HG03097 (cell line): ENCODE results near the gene NAV2.

ENCODE experiments used
- ATAC-seq: cut with Tn5 transposase; IDR thresholded peaks from one replicate; pipeline ENCODE4 v1.9.1; 2021; ENCODE audit not compliant: unreplicated experiment, low FRiP score

NAV2 gene

GRCh38 chr11:19683141-19683805 lies 29.4 kb upstream of the NAV2 start:
- no peak for ATAC-seq

DNA sequence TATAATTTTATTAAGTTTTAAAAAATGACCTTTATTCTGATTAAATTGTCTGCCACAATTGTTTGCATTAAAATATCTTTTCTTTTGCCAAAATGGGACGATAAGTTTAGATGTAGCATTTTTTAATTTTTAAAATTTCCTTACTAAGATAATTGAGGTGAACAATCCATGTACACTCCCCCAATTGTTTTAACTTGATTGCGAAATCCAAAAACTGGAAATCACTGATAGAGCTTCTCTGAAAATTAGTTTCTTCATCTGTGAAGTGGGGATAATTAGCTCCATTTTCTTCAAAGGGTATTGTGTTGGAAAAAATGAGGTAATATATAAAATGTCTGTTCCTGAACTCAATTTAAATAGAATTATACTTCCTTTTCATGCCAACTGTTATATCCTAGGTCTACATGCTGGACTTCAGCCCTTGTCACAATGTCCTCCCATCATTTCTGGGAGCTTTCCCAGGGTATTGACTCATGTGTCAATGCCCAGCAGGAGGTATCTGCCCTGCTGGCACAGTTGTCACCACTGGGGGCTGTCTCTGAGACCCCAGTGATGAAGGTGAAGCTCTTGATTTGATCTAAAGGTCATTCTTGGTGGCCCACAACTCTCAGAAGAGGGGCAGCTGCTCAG lies 28.7 kb upstream of the NAV2 start:
- no peak for ATAC-seq

- ATAC-seq = no peak
Measured at GRCh38 chr11:19686234-19686633, 26.4 kb upstream of the NAV2 start.

DNA sequence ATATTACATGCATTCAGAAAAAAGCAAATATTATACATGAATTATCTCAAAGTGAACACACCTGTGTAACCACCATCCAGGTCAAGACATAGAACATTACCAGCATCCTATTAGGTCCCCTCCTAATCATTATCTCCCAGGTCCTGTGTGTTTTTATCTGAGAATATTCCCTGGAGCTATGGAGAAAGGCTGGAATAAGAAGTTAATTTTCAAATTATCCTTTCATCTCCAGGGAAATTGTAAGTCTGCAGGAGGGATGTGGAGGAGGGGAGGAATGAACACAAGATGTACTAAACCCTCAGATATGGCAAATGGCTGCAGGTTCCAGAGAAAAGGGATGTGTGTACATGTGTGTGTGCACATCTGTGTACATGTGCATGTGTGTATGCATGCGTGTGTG lies 25.2 kb upstream of the NAV2 start:
- ATAC-seq = no peak

DNA sequence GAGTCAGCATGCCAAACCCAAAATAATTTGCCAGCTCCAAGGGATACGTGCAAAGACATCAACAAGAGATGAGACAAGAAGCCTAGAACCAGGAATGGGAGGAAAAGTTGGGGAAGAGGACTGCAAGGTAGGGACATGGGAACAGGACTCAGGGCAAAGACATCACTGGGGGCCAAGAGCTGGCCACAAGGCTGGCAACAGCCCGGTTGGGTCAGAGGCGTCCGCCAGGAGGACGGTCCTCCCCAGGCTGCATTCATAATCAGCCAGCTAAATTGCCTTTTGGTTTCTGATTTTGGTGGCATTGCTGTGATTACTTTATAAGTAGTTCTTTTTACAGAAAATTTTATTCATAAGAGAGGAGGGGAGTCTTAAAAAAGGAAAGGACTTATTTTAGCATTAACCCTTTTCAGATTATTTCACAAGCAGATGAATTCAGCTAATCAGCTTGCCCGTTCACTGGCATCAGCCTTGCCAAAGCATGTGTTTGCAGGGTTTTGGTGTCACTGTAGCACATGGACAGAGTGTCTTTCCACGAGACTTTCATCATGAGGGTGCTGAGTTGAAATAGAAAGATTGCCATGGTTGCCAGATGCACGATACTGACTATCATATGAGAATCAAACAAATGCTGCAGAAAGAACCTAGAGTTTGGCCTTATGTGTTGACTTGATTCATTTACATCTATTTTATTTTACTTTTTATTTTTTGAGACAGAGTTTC lies 23.2 kb upstream of the NAV2 start:
- ATAC-seq = no peak

- no peak for ATAC-seq
Measured at GRCh38 chr11:19690885-19691284, 21.8 kb upstream of the NAV2 start.

DNA sequence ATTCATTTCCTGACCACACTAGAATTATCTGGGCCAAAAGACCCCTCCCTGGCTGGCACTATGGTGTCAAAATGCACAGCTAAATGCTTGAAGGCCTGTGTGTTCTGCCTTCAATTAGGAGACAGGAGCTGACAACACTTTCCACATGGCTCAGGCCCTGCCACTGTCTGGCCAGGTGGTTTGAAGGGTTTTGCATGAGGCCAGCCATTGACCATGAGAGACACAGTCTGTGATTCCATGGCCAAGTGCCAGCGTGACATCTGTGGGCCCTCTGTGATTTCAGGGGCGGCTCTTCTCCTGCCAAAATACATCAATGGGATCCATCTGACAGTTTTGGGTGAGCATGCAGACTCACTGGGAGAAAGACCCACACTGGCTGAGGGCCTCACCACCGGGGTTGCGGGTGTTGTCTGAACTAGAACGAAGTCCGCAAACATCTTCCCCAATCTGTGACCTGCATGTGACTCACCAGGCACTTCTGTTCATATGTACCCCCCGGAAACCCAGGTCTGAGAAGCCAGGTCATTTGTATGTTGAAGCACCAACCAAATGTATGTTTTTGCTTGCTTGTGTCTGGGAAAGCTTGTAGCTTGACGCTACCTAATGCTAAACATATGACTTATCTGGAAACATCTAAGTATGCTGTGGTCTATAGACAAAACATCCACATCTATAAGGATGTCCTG lies 20.7 kb upstream of the NAV2 start:
- ATAC-seq = no peak

GRCh38 chr11:19693146-19693545 lies 19.5 kb upstream of the NAV2 start:
- ATAC-seq = no peak

GRCh38 chr11:19694796-19695345 lies 17.8 kb upstream of the NAV2 start:
- ATAC-seq = no peak

DNA sequence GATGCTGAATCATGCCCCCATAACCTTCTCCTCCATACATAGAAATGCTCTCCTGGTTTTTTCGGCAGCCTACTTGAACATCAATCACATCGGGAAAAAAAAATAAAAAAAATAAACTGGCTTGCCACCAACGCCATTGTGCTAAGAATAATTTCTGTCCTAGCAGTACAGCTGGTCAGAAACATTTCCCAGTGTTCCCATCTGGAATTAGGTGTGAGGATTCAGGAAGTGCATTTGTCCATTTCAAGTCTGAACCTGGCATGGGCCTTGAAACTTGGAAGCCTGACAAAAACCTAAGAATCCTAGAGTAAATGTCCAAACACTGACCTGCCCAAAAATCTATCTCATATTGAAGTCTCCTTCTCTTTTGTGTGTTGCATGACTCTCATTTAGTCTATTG lies 16.6 kb upstream of the NAV2 start:
- ATAC-seq = no peak

GRCh38 chr11:19696904-19697303 lies 15.7 kb upstream of the NAV2 start:
- ATAC-seq = no peak

DNA sequence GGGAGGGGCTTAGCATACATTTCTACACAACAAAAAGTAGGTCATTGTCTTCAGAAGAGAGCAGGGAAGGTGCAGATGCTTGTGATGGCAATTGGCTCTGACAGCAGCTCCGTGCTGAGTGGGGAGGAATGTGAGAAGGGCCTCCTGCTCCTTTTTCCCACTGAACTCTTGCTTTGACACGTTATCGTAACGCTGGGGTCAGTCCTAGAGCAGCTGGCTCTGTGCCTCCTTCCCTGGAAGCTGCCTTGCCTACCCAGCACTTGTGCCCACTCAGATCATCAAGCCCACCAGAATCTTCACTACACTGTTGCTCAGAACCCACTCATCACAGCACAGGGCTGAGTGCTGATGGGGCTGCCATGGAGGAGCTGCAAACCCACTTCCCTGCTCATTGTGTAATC lies 14.9 kb upstream of the NAV2 start:
- ATAC-seq = no peak

DNA sequence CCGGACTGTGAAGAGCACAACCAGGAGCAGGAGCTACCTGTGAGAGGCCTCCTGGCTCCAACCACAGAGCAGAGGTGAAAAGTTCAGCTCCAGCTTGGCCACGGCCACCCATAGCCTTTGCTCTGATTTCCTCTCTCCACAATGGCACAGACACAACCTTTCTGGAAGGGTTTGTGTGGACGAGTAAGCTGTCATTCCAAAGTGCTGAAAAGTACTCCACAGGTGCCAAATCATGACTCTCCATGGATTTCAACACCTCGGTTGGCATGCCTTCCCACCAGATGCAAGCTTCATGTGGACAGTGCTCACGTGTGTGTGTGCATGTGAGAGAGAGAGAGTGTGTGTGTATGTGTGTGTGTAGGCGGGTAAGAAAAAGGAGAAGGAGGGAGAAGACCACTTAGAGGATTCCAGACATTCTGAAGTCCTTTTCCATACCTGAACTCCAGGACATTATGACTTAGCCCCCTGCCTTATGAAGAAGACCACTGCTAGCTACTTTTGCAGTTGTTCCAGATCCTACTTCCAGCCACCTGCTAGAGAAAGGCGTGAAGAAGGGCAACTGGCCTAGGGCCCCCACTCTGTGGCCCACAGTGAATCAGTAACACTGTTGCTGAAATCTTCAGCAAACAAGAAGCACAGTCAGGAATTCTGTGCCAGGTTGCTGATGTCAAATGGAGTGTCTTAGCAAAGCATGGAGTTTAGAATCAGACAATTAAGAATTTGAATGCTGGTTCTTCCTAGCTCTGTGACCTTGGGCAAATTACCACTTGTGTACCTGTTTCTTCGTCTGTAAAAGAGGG lies 13.9 kb upstream of the NAV2 start:
- no peak for ATAC-seq

DNA sequence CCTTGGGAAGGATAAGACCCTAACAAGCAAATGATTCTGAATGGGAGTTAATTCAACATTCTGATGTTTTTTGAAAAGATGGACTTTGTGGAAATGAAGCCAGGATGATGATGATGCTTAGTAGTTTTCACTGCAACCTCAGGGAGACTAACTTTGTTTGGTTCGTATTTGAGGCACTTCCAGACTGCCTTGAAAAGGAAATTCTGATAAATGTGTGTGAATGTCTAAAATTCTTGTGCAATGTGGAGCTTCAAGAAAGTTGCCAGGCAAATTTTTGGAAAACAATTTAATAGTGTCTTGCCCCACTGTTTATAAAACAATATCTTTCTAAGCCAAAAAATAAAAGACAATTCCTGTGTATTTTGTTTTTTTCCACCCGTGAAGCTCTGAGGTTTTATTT lies 11.2 kb upstream of the NAV2 start:
- no peak for ATAC-seq

DNA sequence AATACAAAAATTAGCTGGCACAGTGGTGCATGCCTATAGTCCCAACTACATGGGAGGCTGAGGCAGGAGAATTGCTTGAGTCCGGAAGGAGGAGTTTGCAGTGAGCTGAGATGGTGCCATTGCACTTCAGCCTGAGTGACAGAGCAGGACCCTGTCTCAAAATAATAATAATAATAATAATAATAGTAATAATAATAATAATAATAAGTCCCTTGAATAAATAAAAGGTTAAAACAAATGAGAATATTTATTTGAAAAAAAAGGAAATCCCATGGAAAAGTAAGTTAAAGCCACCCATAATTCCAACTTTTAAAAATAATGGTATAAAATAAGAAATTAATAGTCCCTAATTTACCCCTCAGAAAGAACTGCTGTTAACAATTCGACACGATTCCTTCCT lies 10.0 kb upstream of the NAV2 start:
- no peak for ATAC-seq

- no peak for ATAC-seq
Measured at GRCh38 chr11:19703211-19703610, 9.4 kb upstream of the NAV2 start.

DNA sequence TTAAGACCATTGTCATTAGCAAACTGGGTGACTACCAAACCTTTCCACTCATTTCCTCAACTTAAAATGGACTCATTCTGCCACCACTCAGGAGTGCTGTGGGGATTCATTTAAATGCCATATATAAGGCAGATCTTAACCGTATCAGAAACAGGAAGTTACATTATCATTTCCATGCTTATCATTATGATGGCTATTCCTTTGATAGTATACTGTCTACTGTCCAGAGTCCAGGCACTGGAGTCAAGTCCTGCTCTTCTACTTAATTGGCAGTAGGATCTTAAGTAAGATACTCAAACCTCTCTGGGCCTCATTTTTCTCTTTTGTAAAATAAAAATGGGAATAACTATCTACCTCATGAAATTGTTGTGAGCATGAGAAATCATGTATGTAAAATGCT lies 8.4 kb upstream of the NAV2 start:
- ATAC-seq = no peak

- ATAC-seq = no peak
Measured at GRCh38 chr11:19705936-19706335, 6.7 kb upstream of the NAV2 start.

- peak; percentile 10 for ATAC-seq
Measured at GRCh38 chr11:19711911-19712280, 741 bp upstream of the NAV2 start.

DNA sequence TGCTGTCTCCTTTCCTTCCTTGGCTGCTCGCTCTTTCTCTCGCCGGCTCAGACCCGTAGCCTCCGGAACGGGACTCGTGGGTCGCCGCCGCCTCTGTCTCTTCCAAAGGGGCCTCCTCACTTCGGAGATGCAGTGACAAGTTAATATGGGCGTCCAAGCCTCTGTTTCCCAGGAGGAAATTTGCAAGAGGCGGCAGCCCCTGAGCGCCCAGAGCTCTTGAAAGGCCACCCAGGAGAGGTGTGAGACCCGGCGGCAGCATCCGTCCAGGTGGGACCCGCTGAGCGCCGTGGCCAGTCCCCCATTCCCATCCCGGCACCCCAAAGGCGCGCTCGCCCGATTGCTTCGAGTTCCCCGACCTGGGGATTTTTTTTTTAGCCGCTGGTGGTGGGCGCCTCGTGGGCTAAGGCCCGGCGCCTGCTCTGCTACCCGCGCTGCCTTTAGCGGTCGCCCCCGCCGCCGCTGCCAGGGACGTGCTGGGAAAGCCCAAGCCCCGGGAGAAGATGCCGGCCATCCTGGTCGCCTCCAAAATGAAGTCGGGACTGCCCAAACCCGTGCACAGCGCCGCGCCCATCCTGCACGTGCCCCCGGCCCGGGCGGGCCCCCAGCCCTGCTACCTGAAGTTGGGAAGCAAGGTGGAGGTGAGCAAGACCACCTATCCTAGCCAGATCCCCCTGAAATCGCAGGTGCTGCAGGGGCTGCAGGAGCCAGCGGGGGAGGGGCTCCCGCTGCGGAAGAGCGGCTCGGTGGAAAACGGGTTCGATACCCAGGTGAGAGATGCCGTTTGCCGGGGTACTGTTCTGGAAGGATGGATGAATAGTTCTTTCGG lies 772 bp downstream of the NAV2 start:
- peak; percentile 7 for ATAC-seq
